Esophagus squamous epithelium (tissue), 5 donors: ENCODE data around the gene TMEM30B. TPM values are rescaled to one million over a fixed set of nuclear protein-coding genes. Genes with fewer than 3 reads are reported as not detected.

Experiments
- DNase-seq: peaks from one replicate; lab custom pipeline; 2025; lab: John Stamatoyannopoulos, UW
- H3K27ac ChIP-seq, 4 donors: fragments of 200-600 bp; sonication (generic); one replicate each; pipeline ENCODE4 v1.5.1; 2016 to 2019; ENCODE audit warnings: mild to moderate bottlenecking in 1 of 4
- H3K27me3 ChIP-seq, 4 donors: fragments of 200-600 bp; sonication (generic); 1 replicate in 3 of 4; 2 replicates in 1 of 4; pipeline versions ENCODE4 v1.5.1 to v1.6.0; 2017 to 2021; ENCODE audit warnings: antibody characterized with exemption in 1 of 4
- H3K36me3 ChIP-seq, 3 donors: fragments of 200-600 bp; sonication (generic); one replicate each; pipeline ENCODE4 v1.5.1; 2016 to 2019
- H3K4me1 ChIP-seq, 3 donors: fragments of 200-600 bp; sonication (generic); one replicate each; pipeline ENCODE4 v1.5.1; 2017 to 2019
- H3K4me3 ChIP-seq, 4 donors: fragments of 200-600 bp; sonication (generic); 1 replicate in 3 of 4; 2 replicates in 1 of 4; pipeline ENCODE4 v1.5.1; 2016 to 2019; ENCODE audit warnings: mild to moderate bottlenecking in 2 of 4, moderate library complexity in 1 of 4
- H3K9me3 ChIP-seq, 3 donors: fragments of 200-600 bp; sonication (generic); one replicate each; pipeline ENCODE4 v1.5.1; 2016 to 2019
- POLR2A ChIP-seq, 4 donors: fragments of 450-650 bp; IDR thresholded peaks; one replicate each; pipeline ENCODE4 v1.6.1; 2017; ENCODE audit warnings: antibody characterized with exemption in 4 of 4, mild to moderate bottlenecking in 4 of 4, moderate library complexity in 3 of 4
- WGBS, 2 donors: methylation state at CpG; one replicate each; pipeline ENCODE4 v1.1.5; 2018; 5-methylcytosine and 5-hydroxymethylcytosine counted together
- intact Hi-C: fragments of 100-400 bp; cut with DNase I; formaldehyde crosslinking; loops from one replicate; pipeline ENCODE4 v1.15.0; 2022
- total RNA-seq, 4 donors: library from RNA; depleted of rRNA; stranded (reverse); fragments of >200 nt; gene quantifications; one replicate each; pipeline ENCODE4 v1.1.0, GENCODE V29; 2016
- TF ChIP-seq, protein P1 (sequence below), 6 experiments: fragments of 450-650 bp in 4 of 6; fragments of 200-600 bp in 2 of 6; sonication (generic) in 2 of 6; IDR thresholded peaks; one replicate each; pipeline ENCODE4 v1.5.1; 2016 to 2019; ENCODE audit warnings: antibody characterized with exemption in 6 of 6, mild to moderate bottlenecking in 4 of 6, moderate library complexity in 4 of 6
- donor health status: DM: yes; HTN: yes; CAD: no.

The TMEM30B gene
- total RNA-seq, 4 donors from 2014 or later: 18.5 to 35.9 (median 26.3) TPM

DNA sequence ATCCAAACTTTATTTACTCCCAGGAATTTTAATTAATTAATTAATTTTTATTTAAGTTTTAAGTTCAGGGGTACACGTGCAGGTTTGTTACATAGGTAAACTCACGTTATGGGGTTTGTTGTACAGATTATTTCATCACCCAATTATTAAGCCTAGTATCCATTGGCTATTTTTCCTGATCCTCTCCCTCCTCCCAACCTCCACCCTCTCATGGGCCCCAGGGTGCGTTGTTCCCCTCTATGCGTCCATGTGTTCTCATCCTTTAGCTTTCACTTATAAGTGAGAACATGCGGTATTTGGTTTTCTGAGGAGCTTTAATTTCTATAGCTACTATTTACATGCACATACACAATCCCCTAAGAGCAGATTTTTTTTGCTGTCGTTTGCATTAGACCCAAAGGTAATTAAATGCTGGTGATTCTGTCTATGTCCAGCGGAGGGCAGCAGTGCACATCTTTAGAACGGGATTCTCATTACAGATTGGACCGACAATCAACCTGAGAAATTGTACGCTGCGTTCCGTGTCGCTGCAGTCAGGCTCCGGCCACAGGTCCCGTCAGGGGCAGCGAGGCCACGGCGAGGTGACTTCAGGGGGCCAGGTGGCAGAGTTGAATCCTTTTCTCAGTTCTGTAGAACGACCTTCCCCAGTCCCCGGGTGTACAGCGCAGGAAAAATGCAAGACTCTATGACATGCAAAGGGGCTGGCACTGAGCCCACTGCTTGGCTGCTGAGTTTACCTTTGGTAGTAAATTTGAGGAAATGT is 11.6 kb downstream of the TMEM30B start:
- H3K4me3 ChIP-seq: peak overlapping the region in 3 of 4 donors; percentile 34 to 63 (median 37)
- 5 to 6% methylated on average over 14 to 20 of the region's 21 CpGs for WGBS, 2 donors
- no peaks in the 10 kb centered on the region for H3K36me3 ChIP-seq
- H3K9me3 ChIP-seq: no peaks in the 10 kb centered on the region
- H3K4me1 ChIP-seq: peaks cover 0 to 17% (median 0%) of the 10 kb centered on the region in 3 donors
- peaks cover 0 to 46% (median 0%) of the 10 kb centered on the region in 4 donors for H3K27me3 ChIP-seq
- intact Hi-C loops: no loop called here
- no peak for DNase-seq
- H3K27ac ChIP-seq: no peak overlapping the region
- TF ChIP-seq, protein P1, sequence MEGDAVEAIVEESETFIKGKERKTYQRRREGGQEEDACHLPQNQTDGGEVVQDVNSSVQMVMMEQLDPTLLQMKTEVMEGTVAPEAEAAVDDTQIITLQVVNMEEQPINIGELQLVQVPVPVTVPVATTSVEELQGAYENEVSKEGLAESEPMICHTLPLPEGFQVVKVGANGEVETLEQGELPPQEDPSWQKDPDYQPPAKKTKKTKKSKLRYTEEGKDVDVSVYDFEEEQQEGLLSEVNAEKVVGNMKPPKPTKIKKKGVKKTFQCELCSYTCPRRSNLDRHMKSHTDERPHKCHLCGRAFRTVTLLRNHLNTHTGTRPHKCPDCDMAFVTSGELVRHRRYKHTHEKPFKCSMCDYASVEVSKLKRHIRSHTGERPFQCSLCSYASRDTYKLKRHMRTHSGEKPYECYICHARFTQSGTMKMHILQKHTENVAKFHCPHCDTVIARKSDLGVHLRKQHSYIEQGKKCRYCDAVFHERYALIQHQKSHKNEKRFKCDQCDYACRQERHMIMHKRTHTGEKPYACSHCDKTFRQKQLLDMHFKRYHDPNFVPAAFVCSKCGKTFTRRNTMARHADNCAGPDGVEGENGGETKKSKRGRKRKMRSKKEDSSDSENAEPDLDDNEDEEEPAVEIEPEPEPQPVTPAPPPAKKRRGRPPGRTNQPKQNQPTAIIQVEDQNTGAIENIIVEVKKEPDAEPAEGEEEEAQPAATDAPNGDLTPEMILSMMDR (IDR thresholded peaks at IDR 0.05): peak; percentile 65 to 85 (median 72)
- no peak for TF ChIP-seq POLR2A (IDR thresholded peaks at IDR 0.05)

DNA sequence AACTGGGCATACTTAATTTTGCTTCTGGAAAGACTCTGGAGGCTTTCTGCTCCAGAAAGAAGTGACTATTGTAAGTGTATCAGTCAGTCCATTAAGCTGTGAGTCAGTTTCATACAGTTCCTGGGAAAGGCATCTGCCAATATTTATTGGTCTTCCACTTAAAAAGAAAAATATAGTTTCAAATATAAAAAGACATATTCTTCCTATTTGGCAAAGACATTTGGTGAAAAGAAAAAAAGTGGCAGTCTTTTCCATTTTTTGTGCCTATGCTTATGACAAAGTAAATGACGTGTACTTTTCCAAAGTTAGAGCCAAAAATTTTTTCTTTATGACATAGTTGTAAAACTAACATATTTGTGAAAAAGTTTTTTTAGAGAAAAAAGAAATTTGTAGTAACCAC is 12.3 kb downstream of the TMEM30B start:
- no peak overlapping the region for H3K27ac ChIP-seq
- TF ChIP-seq POLR2A (IDR thresholded peaks at IDR 0.05): no peak
- TF ChIP-seq, protein P1 (IDR thresholded peaks at IDR 0.05): no peak
- H3K4me3 ChIP-seq: no peak overlapping the region
- intact Hi-C loops: no loop called here
- no peak for DNase-seq
- H3K4me1 ChIP-seq: peaks cover 0 to 17% (median 0%) of the 10 kb centered on the region in 3 donors
- 11 to 33% methylated on average over 1 of the region's 1 CpG for WGBS, 2 donors
- peaks cover 0 to 40% (median 0%) of the 10 kb centered on the region in 4 donors for H3K27me3 ChIP-seq
- no peaks in the 10 kb centered on the region for H3K36me3 ChIP-seq
- no peaks in the 10 kb centered on the region for H3K9me3 ChIP-seq

DNA sequence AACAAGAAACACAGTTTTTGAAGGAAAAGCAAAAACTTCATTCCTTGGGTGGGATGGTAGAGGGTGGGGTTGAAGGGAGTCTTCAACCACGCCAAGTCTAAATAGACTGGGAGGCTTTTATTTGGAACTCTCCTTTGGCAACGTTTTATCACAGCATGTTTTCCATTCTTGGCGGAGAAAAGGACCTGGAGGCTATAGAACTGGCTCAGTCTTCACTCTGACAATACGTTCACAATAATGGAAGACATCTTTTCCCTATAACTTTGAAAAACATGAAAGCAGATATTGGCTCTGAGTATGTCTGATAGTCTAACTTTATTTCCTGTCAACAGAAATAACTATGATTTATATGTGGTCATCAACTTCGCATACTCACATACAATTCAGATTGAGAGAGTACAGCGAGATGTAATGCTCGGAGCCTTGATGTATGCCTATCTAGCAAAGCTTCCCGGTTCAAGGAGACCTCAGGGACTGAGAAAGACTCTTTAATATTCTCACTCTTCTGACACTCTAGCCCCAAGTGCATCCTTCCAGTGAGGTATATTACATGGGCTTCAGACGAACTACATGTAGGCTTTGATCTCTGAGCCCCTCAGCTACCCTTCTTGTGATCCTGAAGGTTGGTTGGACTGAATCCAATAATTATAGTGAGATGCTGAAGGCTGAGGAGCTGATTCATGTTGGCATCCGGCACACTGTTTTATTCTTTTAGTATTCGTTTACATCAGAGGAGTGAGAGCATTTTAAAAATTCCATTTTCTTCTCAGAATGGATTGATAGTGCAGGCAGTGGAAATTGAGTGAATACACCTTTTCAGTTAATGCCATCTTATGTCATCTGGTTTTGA is 14.0 kb downstream of the TMEM30B start:
- Histone ChIP-seq H3K4me1 (peaks cover 0 to 8% (median 0%) of the 10 kb centered on the region in 3 donors), H3K4me3 (no peak overlapping the region), H3K9me3 (no peaks in the 10 kb centered on the region), H3K27ac (no peak overlapping the region), H3K27me3 (peaks cover 0 to 40% (median 0%) of the 10 kb centered on the region in 4 donors), H3K36me3 (no peaks in the 10 kb centered on the region)
- whole genome bisulfite sequencing, 2 donors: 43 to 50% methylated on average over 11 of the region's 11 CpGs
- DNase-seq: no peak
- TF ChIP-seq POLR2A (IDR thresholded peaks at IDR 0.05): no peak
- TF ChIP-seq, protein P1 (IDR thresholded peaks at IDR 0.05): no peak
- intact Hi-C loops: no loop called here

DNA sequence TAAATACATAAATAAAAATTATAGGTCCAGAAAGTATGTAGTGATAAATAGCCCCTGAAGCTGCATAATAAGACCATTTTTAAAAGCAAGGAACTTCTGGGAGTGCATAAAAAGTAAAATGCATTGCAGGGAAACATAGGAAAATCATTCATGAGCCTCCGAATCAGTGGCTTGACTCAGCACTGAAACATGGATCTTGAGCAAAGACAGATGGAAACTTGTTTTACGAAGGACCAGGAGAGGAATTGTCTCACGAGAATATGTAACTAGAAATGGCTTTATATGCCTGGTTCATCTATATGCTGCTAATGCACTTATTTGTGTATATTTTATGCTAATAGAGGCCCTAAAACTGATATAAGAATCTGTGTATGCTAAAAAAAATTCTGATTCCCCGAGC is 14.7 kb downstream of the TMEM30B start:
- intact Hi-C loops: no loop called here
- Histone ChIP-seq H3K27me3 (peaks cover 0 to 40% (median 0%) of the 10 kb centered on the region in 4 donors), H3K36me3 (no peaks in the 10 kb centered on the region), H3K27ac (no peak overlapping the region), H3K9me3 (no peaks in the 10 kb centered on the region), H3K4me1 (peaks cover 0 to 8% (median 0%) of the 10 kb centered on the region in 3 donors), H3K4me3 (no peak overlapping the region)
- no peak for DNase-seq
- TF ChIP-seq POLR2A (IDR thresholded peaks at IDR 0.05): no peak
- TF ChIP-seq, protein P1 (IDR thresholded peaks at IDR 0.05): no peak
- WGBS, 2 donors: 66 to 76% methylated on average over 4 of the region's 4 CpGs
